HG03378 (cell line): ENCODE data around the gene RCN2.
"Not testable (repeated sequence)": the region's sequence is repeated elsewhere in the genome, so short reads cannot be mapped to it uniquely, and the experiment has no call there.

Experiments used
- ATAC-seq: cut with Tn5 transposase; IDR thresholded peaks from one replicate; pipeline ENCODE4 v1.9.1; 2021; ENCODE audit warnings: mild to moderate bottlenecking, moderate library complexity; ENCODE audit not compliant: unreplicated experiment

The RCN2 gene

DNA sequence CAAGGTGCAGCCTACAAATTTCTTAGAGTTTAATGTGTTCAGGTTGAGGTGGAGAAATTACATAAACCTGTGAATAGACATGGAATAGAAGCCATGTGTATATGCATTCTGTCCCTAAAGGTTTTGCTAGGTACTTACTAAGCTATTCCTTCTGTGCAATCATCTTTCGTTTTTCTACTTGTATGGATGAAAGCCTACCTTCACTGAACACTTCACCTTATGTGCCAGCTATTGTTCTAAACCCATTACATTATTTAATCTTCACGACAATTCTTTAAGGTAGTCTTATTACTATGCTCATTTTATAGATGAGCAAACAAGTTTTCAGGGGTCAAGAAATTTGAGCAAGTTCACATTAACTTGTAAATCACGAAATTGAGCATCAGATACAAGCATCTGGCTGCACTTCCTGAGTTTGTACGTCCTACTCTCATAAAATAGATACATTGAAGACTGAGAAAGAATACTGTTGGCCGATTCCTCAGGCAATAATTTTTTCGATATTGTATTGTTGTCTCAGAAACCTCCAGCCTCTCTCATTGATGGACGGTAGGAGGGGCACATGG is 635 bp upstream of the RCN2 start:
- ATAC-seq = no peak

DNA sequence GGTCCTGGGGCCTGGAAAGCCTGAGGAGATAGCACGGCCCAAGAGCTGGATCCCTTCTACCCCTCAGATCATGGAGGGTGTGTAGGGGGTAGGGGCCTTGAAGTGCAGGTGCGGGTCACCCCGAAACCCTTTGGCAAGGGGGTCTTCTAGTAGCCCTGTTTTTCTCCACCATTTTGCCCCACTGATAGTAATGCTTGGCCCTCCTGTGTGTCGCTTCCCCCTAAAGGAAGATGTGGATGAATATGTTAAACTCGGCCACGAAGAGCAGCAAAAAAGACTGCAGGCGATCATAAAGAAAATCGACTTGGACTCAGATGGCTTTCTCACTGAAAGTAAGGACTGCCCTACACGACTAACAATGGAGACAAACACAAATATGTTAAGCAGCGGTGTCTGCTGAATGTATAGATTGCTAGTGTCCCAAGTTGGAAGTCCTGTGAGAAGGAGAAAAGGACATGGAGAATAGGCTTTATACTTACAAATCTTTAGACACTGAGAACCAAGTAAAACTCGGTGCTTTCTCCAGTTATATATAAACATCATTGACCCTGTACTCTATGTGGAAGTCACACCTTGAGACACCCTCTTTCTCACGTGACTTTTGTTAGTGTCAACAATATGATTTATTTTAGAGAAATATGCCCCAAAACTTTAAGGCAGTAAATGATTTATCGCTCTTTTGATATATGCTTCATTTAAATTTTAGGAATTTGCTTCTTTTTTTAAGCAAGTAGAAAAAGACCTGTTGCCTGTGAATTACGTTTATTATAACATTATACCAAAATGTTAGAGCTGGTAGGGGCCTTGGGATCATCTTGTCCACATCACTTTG is 802 bp downstream of the RCN2 start:
- no peak for ATAC-seq

DNA sequence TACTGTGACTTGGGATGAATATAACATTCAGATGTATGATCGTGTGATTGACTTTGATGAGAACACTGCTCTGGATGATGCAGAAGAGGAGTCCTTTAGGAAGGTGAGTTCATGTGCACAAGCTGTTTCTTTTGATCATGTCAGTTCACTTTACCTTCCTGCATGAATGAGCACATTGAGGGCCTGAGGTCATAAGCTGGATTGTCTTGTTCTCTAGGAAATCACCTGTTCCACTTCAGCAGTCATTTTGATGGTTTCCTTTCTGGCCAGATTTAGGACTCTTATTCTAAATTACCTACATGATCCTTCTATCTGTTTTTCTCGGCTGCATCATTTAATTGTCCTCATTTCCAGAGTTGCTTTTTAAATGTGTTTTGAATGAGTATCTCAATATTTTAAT is 4.1 kb downstream of the RCN2 start:
- no peak for ATAC-seq

- ATAC-seq = no peak
These were observed 5.1 kb downstream of the RCN2 start for GRCh38 chr15:76936671-76937070.

GRCh38 chr15:76938752-76939151 is 7.2 kb downstream of the RCN2 start:
- no peak for ATAC-seq

GRCh38 chr15:76939715-76940114 is 8.2 kb downstream of the RCN2 start:
- no peak for ATAC-seq

GRCh38 chr15:76941636-76942035 is 10.1 kb downstream of the RCN2 start:
- ATAC-seq = no peak

DNA sequence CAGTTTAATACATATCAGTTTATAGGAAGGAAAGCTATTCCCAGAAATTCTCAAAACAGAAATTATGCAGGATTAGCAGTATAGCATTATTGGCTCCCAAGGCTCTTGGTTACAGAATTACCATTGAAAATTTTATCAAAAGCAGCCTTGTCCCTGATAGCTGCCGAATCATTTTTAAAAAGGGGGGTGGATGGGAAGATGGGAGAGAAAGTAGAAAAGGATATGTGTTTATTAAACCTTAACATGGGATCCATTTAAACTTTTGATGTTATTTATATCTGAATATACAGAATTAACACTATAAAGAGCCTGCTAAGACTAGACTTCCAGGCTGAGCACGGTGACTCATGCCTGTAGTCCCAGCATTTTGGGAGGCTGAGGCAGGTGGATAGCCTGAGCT is 10.8 kb downstream of the RCN2 start:
- no peak for ATAC-seq

DNA sequence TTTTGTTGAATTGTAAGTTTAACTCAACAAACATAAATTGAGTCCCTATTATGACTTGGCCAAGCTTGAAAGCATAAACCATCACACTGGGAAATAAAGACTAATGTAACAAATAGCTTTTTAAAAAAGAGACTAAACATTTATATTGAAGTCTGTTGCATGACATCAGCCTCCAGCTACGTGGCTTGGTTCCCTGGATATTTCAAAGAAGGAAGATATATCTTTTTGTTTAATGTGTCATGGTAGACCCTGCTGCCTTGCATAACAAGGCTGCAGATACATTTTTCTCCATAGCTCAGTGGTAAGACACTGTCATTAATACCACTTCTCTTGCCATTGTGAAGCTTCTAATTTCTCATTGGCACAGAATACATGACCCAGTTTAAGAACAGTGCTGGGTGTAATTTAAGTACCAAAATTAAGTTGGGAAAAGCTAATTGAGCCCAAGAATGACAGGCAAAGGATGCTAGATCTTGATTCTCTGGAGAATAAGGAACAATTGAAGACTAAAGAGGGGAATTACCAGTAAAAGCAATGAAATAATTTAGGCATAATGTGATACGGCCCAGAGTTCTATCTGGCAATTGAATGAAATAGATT is 14.0 kb downstream of the RCN2 start:
- ATAC-seq = no peak

DNA sequence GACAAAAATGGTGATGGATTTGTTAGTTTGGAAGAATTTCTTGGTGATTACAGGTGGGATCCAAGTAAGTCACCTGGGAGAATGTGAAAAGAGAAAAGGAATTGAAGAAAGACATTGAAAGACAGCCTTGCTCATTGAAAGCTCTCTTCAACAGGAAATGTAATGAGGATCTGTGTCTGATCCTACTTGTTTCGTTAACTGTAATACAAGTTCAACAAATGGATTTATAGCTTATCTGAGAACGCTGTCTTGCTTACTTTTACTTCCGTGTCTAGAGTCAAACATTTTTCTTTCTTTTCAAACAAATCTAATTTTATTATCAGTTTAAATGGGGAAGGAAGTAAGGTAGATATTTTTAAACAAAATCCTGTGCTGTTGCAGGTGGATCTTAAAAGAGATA is 15.9 kb downstream of the RCN2 start:
- ATAC-seq = no peak

- no peak for ATAC-seq
These were observed 19.7 kb downstream of the RCN2 start for GRCh38 chr15:76951220-76951619.

GRCh38 chr15:76953913-76954312 is 22.4 kb downstream of the RCN2 start:
- no peak for ATAC-seq

- ATAC-seq = no peak
These were observed 23.2 kb downstream of the RCN2 start for GRCh38 chr15:76954744-76955143.

DNA sequence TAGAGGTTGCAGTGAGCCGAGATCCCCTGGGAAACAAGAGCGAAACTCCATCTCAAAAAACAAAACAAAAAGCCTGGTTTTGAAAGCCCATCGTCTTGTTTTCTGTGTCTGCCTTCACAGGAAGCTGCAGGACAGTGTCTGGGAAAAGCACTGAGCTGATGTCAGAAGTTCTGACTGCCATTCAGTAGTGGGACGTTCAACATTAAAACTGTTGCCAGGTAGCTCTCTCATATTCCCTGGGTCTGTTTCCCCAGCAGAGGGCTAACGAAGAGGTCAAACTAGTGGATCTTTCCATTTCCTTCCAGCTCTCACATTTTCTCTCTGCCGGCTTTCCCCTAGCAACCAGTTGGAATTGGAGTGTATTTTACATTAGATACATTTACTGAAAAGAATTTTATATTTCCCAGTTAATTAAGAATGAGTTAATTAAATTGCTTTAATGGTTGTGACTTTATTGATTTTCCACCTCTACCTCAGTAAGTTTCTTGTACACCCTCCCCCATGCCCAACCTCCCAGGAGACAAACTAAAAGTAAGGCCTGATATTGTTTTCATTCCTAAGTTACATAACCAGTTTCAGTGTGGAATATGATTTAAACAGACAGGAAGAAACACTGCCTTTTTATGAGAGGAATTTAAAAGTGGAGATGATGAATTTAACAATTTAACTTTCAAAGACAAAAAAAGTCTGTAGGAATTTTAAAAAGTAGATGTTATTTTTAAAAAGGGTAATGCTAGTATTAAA is 29.9 kb downstream of the RCN2 start:
- ATAC-seq = no peak

DNA sequence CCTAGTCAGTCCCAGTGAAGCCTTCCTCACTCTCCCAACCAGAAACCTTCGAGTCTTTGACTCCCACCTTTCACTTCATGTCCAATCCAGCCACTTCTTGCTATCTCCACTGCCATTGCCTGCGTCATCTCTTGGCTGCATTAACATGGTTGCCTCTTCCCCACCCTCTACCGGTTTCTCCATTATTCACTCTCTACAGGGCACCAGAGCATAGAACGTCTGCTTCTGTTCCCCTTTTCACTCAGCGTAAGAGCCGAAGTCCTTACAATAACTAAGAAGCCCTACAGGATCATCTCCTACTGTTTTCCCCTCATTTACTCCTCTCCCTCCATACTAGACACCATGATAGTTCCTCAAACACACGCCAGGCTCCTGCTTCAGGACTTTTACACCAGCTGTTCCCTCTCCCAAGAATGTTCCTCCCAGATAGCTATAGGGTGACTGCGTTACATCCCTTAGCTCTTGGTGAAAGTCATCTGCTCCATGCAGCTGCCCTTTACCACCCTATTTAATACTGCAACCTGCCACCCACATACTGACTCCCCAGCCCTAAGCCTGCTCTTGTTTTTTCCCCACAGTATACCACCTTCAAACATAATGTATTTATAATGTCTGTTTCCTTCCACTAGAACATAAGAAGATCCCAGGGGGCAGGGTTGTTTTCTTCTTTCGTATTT is 30.9 kb downstream of the RCN2 start:
- no peak for ATAC-seq

GRCh38 chr15:76963596-76963995 is 32.0 kb downstream of the RCN2 start:
- no peak for ATAC-seq

GRCh38 chr15:76964157-76964556 is 32.6 kb downstream of the RCN2 start:
- ATAC-seq = no peak

DNA sequence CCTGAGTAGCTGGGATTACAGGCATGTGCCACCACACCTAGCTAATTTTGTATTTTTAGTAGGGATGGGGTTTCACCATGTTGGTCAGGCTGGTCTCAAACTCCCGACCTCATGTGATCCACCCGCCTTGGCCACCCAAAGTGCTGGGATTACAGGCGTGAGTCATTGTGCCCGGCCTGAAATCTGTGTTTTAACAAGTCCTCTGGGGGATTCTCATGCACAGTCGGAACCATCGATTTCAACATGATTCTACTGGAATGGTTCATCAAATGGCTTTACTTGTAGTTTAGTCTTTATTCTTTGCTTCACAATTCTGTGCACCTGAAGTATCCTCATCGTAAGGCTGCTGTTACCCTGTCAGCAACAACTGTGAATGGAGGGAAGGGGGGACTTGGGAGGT is 34.5 kb downstream of the RCN2 start:
- ATAC-seq = not testable (repeated sequence)

- no peak for ATAC-seq
These were observed 35.5 kb downstream of the RCN2 start for GRCh38 chr15:76967067-76967466.

DNA sequence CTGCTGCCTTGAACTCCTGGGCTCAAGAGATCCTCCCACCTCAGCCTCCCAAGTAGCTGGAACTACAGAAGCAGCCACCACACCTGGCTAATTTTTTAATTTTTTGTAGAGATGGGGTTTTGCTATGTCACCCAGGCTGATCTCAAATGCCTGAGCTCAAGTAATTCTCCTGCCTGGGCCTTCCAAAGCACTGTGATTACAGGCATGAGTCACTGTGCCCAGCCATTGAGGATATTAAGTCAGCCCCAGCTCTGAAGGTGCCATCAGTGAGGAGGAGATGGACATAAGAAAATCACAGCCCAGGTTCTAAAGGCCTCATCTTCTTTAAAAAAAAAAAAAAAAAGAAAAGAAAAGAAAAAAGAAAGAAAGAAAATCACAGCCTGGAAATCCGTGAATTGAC is 36.8 kb downstream of the RCN2 start:
- no peak for ATAC-seq
